GM18505 (cell line): ENCODE measurements around the gene NEK4.
"Not testable (repeated sequence)": the region's sequence is repeated elsewhere in the genome, so short reads cannot be mapped to it uniquely, and the experiment has no call there.

Experiments used
- ATAC-seq: cut with Tn5 transposase; IDR thresholded peaks from one replicate; pipeline ENCODE4 v1.9.1; 2021; ENCODE audit not compliant: unreplicated experiment
- POLR2A ChIP-seq: IDR thresholded peaks from 4 replicates; pipeline ENCODE4 v1.6.1; 2011; ENCODE audit warnings: borderline replicate concordance; ENCODE audit not compliant: insufficient read depth, insufficient read length; ENCODE audit errors: extremely low read depth

NEK4 gene

DNA sequence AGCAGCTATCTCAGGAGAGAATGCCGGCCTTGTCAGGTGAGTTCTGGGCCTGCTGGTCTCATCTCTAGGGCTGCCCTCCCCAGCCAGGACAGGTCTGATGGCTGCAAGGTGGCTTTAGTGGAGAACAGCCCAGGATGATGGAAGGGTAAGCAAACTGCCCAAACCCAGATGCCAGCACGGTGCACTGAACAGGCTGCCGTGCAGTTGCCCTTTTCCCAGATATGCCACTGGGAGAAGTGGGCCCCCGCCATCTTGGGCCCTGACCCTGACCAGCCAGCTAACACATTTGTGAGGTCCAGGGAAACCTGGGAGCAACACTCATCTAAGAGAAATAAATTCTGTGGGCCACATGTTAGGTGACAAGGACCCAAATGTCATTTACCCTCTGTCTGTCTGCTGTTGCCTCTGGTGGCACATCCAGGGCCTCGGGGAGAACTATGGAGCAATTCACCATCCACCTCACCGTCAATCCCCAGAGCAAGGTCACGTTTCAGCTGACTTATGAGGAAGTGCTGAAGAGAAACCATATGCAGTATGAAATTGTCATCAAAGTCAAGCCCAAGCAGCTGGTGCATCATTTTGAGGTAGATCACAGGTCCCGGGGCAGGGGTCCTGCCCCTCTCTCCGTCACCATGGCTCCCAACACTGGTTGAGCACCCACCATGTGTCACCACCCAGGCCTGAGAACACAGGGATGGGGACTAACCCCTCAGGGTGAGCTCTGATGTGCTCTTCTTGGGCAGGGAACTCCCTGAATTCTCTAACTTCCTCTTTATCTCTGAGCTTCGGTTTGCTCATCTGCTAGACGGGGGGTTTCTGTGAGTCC is 8.5 kb upstream of the NEK4 start:
- peak; percentile 60 for ATAC-seq
- TF ChIP-seq POLR2A: no peak

DNA sequence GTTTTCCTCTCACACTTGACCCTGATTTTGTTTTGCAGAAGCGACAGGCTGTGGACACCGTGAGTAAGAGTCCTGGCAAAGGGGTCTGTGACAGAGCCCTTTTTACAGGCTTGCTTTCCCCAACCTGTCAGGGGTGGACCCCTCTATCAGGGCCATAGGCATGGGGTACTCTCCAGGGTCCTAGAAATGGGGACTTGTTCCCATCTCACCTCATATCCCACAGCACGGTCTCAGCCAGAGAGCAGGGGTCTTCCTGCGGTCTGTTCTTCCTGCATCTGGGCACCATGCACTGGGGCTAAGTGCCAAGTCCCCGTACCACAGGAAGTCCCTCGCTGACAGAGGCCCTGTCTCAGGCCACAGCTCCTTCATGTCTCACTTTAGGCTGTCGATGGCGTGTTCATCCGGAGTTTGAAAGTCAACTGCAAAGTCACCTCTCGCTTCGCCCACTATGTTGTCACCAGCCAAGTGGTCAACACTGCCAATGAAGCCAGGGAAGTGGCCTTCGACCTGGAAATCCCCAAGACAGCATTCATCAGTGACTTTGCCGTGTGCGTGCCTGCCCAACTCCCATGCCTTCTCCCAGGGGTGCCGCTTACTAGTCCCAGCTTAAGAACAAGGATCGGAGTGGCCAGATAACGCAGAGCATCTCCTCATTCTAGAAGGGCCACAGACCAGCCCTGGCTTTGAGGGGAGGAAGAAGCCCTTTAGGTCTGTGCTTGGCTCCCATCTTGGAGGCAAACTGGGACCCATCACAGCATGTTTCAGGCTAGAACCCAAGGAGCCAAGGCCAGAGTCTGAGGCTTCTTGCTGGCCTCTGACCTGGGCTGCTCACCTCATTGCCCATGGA is 7.4 kb upstream of the NEK4 start:
- no peak for TF ChIP-seq POLR2A
- ATAC-seq: no peak

DNA sequence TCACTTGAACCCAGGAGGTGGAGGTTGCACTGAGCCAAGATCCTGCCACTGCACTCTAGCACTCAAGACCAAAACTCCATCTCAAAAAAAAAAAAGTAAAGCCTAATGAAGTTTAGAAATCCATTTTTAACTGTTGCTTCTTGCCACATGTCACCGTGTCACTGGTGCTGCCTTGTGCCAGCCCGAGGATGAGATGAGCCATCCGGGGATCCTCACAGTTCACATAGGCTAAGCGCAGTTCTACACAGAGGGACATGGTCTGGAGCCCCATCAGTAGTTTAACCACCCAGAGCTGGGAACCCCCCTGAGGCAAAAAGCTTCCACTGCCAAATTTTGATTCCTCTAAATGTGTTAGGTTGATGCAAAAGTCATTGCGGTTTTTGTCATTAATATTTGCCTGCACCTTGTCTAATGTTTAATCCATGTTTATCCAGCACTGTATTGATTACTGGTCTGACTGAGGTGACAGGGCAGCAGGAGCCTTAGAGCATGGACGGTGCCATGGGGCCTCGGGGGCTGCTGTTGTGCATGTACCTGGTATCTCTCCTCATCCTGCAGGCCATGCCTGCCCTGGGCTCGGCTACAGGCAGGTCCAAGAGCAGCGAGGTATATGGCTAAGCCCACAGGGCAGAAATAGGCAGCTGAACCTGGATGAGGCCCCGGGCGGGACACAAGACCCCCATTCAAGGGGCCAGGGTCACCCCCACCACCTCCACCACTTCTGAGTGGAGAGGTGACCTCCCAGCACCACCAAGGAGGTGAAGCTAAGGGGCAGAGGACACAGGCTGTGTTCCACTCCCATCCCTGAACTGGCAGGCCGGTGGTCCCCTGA is 6.6 kb upstream of the NEK4 start, which contains the start of gene ITIH1:
TSS of gene ITIH1 (plus strand) at position 473 of the 832 bp plus-strand sequence. CDS start at position 490, 17 bp downstream.
- ATAC-seq: no peak
- no peak for TF ChIP-seq POLR2A

DNA sequence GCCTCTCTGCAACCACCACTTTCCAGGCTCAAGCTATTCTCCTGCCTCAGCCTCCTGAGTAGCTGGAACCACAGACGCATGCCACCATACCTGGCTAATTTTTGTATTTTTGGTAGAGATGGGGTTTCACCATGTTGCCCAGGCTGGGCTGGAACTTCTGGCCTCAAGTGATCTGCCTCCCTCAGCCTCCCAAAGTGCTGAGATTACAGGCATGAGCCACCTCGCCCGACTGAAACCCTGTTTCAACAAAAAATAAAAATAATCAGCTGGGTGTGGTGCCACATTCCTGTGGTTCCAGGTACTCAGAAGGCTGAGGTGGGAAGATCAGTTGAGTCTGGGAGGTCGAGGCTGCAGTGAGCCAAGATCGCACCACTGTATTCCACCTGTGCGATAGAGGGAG is 5.7 kb upstream of the NEK4 start:
- not testable (repeated sequence) for ATAC-seq

DNA sequence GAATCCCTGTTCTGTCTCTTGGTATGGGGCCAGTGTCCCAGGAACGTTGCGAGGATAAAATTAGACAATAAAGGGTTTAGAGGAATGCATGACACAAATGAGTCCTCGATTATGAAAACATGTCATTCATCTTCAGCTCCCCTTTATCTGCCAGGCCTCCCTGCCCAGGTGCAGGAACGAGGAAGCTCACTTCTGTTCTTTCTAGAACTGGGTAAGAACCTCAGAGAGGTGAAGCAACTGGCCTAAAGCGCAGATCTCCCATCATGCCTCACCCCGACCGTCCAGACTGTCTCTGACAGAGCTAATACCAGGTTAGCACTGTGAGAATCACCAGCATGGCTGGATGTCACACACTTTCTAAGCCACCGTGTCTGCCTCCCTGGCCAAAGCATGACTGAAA is 5.1 kb upstream of the NEK4 start:
- no peak for ATAC-seq

DNA sequence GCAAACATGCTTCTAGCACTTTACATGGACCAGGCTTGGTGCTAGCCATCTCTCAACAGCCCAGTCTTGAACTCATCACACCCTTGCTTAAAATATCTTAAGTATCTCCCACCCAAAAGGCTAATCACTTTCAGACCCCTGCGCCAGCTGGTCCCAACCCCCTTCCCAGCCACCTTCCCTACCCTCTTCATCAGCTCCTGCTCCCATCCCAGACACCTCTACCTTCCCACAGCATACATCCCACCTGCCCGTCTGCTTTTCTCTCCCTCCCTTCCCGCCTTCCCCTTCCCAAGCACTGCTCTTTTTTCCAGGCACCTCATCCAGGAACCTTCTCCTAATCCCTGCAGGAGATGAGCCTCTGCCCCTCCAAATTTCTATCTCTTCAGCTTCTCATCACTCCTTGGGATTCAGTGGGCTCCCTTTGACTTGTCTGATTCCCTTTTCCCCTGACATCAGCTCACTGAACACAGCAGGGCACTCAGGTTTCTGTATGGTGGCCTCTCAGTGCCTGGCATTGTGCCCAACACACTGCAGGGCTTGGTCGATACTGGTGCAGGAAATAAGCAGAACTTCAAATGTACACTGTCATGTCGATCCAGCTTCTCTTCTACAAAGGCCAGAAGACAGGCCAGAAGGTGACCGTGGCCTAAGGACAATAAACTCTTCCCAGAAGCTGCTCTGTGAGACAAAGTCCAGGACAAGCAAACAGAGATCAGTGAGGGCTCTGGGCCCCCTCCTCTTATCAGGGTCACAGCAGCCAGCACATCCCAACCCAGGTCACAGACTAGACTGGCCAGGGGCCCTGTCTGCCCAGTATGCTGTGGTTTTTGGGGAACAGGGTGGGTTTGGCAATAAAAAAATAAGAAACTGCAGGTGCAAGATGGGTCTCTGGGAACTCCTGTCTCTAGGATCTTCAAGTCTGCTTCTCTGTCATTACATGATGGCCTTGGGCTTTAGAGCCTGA is 4.4 kb upstream of the NEK4 start:
- TF ChIP-seq POLR2A: no peak
- ATAC-seq: no peak

More for the DNA sequence above, 5.1 kb upstream of the NEK4 start:
- TF ChIP-seq POLR2A: no peak

DNA sequence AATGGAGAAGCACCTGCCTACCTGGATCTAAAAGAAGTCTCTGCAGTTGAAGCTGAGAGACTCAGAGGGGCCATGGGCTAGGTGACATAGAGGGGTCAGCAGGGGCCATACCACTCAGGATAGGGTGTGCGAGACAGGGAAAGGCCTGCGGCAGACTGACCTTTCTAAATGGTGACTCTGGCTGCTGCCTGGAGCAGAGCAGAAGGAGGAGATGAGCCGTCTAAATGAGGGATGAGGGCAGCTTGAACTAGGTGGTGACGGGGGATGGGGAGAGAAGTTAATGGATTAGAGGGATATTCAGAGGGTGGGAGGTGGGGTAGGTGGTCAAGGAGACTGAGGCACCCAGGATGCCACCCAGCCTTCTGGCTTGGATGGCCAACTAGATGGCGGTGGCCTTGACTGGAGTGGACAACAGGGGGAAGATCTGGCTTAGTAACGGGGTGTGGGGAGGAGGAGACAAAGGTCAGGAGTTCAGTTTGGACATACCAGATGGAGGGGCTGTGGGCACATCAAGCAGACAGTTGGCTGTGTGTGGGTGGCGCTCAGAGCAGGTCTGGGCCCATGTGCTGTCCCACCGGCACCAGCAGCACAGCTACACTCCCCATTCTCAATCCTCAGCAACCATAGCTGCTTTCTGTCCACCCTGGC is 3.5 kb upstream of the NEK4 start:
- no peak for TF ChIP-seq POLR2A
- ATAC-seq: no peak

DNA sequence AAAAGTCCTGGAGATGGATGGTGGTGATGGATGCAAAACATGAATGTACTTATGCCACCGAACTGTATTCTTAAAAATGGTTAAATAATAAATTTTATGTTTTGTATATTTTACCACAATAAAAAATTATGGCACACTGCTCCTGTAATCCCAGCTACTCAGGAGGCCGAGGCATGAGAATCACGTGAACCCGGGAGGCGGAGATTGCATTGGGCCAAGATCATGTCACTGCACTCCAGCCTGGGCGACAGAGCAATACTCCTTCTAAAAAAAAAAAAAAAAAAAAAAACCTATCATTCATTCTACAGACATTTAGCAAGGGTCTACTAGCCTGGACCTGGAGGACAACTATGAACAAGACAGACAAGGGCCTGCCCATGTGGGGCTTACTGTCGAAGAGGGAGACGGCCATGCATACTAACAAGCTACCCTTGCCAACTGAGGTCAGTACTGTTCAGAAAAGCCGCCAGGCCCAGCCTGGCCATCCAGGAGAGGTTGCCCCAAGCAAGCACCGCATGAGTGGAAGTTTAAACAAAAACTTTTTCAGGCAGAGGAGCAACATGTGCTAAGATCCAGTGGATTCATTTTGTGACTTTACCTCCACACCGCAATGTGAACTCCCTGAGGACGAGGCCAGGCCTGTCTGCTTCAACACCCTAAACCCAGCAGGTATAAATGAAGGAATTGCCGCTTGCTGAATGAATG is 2.8 kb upstream of the NEK4 start:
- TF ChIP-seq POLR2A: no peak
- no peak for ATAC-seq

DNA sequence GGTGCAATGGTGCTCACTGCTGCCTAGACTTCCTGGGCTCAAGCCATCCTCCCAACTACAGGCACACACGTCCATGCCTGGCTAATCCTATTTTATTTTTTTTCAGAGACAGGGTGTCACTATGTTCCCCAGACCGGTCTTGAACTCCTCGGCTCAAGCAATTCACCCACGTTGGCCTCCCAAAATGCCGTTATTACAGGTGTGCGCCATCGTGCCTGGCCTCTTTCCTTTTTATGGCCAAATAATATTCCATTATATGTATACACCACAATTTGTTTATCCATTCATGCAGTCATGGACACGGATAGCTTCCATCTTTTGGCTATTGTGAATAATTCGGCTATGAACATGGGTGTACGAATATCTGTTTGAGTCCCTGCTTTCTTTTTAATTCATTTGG is 962 bp upstream of the NEK4 start:
- no peak for ATAC-seq
- no peak for TF ChIP-seq POLR2A

DNA sequence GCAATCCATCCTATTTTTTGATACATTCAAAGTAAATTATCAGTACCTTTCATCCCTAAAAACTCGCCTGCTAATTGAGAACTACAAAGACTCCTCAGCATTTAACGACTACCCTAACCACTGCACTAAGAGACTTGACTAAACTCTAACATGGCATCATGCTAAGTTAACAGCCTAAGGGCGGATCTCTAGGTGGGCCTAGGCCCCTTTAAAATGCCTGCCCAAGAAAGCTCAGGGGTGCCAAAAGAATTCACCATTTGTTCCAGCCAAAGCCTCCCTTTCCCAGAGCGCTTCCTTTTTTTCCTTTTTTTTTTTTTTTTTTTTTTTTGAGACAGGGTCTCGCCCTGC is 568 bp upstream of the NEK4 start:
- no peak for ATAC-seq
- no peak for TF ChIP-seq POLR2A

DNA sequence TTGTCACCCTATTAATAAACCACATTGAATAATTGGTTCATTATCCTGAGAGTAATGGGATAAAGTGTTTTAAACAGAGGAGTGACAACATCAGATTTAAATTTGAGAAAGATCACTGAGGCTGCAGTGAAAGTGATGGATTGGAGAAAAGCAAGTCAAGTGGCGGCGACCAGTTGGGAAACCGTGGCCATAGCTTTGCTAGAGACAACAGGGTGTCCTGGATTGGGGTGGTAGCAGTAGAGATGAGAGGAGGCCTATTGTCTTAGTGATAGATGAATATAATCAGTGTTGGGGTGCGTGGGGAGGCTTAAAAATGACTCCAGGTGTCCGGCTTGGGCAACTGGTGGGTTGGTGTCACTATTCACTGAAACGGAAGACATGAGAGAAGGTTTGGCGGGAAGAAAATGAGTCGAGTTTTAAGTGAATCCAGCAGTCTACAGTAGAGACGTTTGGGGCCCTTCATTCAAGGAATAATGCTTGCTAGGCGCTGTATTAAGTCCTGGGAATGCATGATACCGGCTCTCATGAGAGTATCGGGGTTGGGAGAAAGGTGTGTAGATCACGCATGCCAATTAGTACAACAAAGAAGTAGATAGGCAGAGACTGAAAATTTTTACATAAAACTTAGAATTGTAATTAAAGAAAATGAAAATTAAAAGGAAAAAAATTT is 819 bp downstream of the NEK4 start:
- TF ChIP-seq POLR2A: no peak
- no peak for ATAC-seq
